ENCODE measurements around the gene ACER3. TPM values are rescaled to one million over a fixed set of nuclear protein-coding genes. Genes with fewer than 3 reads are reported as not detected.

Gene ACER3
- total RNA-seq, 1 experiment from 2014 or later, result 13.7 TPM

DNA sequence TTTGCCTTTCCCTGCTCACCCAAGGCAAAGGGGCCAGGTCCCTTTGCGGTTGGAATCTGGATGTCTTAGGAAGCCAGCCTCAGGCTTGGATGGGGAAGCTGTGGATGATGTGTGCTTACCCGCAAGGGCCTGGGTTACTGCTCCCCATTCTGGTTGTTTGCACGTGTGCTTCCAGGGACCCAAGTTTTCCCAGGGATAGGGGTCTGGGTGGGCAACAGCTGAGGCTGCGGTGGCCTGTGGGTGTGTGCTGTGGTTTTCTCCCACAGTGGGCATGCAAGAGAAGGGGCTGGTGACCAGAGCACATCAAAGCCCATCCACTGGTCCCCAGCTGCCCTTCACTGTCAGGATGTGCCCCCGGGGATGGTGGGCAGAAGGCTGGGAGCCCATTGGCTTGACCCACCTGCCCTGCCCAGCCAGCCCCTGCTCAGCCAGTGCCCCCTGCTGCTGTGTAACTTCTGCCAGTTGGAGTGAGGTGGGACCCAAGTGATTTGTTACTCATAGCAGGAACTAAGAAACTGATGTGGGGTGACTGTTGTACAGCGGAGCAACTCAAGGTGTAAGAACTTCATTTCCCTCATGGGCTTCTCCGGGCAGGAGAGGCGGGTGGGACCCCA lies 209.4 kb downstream of the ACER3 start:
- POLR2A ChIA-PET, result interaction anchor here (0.6 kb wide), 1 partner anchor 23 kb away, joined by 8 read pairs; no protein-coding TSS in a partner anchor
- no peak overlapping the region for H3K27ac Mint-ChIP-seq
- peaks cover 11% of the 10 kb centered on the region for H3K27me3 Mint-ChIP-seq (ENCODE audit: low read depth)
- TF ChIP-seq, protein P1, sequence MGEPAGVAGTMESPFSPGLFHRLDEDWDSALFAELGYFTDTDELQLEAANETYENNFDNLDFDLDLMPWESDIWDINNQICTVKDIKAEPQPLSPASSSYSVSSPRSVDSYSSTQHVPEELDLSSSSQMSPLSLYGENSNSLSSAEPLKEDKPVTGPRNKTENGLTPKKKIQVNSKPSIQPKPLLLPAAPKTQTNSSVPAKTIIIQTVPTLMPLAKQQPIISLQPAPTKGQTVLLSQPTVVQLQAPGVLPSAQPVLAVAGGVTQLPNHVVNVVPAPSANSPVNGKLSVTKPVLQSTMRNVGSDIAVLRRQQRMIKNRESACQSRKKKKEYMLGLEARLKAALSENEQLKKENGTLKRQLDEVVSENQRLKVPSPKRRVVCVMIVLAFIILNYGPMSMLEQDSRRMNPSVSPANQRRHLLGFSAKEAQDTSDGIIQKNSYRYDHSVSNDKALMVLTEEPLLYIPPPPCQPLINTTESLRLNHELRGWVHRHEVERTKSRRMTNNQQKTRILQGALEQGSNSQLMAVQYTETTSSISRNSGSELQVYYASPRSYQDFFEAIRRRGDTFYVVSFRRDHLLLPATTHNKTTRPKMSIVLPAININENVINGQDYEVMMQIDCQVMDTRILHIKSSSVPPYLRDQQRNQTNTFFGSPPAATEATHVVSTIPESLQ (CRISPR knock-in tag; IDR thresholded peaks at IDR 0.05), result no peak
- TF ChIP-seq, protein P2, sequence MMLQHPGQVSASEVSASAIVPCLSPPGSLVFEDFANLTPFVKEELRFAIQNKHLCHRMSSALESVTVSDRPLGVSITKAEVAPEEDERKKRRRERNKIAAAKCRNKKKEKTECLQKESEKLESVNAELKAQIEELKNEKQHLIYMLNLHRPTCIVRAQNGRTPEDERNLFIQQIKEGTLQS (CRISPR knock-in tag; conservative IDR thresholded peaks at IDR 0.05), result no peak
- no peak for TF ChIP-seq FOXP4 (CRISPR knock-in tag; IDR thresholded peaks at IDR 0.05)
- no peak for TF ChIP-seq MAX (CRISPR knock-in tag; IDR thresholded peaks at IDR 0.05)
- TF ChIP-seq ETV6 (CRISPR knock-in tag; IDR thresholded peaks at IDR 0.05), result no peak
- no peak for TF ChIP-seq ZNF317 (CRISPR knock-in tag; IDR thresholded peaks at IDR 0.05; ENCODE audit: borderline replicate concordance, low read depth)
- no peak for TF ChIP-seq JAZF1 (CRISPR knock-in tag; IDR thresholded peaks at IDR 0.05)
- TF ChIP-seq GRHL2 (CRISPR knock-in tag; IDR thresholded peaks at IDR 0.05; ENCODE audit: insufficient replicate concordance, severe bottlenecking), result no peak
- no peak for TF ChIP-seq HMGA2 (CRISPR knock-in tag; IDR thresholded peaks at IDR 0.05)
- TF ChIP-seq ZNF219 (CRISPR knock-in tag; IDR thresholded peaks at IDR 0.05; ENCODE audit: borderline replicate concordance), result no peak
- no peak for TF ChIP-seq ATF1 (CRISPR knock-in tag; IDR thresholded peaks at IDR 0.05)
- TF ChIP-seq ERG (CRISPR knock-in tag; IDR thresholded peaks at IDR 0.05), result no peak
- no peak for TF ChIP-seq ZBTB21 (CRISPR knock-in tag; IDR thresholded peaks at IDR 0.05; ENCODE audit: borderline replicate concordance)
- TF ChIP-seq TCF7 (CRISPR knock-in tag; IDR thresholded peaks at IDR 0.05; ENCODE audit: low read depth), result no peak
- TF ChIP-seq TEAD1 (CRISPR knock-in tag; IDR thresholded peaks at IDR 0.05), result no peak
- H3K4me3 Mint-ChIP-seq, result no peak overlapping the region
- H3K4me1 Mint-ChIP-seq, result peaks cover 22% of the 10 kb centered on the region
- no peaks in the 10 kb centered on the region for H3K36me3 Mint-ChIP-seq
- no peaks in the 10 kb centered on the region for H3K9me3 Mint-ChIP-seq
- CTCF ChIA-PET, result interaction anchor here (1.1 to 1.6 kb wide), 3 partner anchors 21 to 45 kb away, joined by 3 to 6 read pairs (median 3); no protein-coding TSS in a partner anchor
- DNase-seq (ENCODE audit: low spot score) (no peak), ATAC-seq (no peak)

DNA sequence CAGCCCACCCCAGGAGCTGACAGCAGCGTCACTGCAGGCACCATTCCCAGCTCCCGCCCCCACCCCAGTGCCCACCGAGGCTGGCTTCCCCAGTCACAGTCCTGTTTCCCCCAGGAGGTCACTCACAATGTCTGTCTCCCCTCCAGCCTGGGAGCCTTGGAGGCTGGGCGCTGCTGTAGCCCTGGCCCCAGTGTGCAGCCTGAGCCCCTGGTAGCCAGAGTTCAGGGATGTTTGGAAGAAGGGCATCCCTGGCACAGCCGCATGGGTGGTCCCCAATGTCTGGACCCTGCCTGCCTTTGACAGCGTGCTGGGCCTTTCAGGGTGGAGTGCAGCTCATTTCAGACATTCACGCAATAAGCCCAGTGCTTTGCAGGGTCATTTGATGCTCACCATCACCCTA lies 210.4 kb downstream of the ACER3 start:
- Mint-ChIP-seq H3K27me3 (ENCODE audit: low read depth) (peaks cover 3% of the 10 kb centered on the region; the same call in 1 of the 2 replicates), H3K27ac (no peak overlapping the region), H3K4me3 (no peak overlapping the region), H3K36me3 (no peaks in the 10 kb centered on the region), H3K9me3 (no peaks in the 10 kb centered on the region), H3K4me1 (peaks cover 13% of the 10 kb centered on the region)
- no peak for DNase-seq (ENCODE audit: low spot score)
- ChIA-PET POLR2A (no interaction called here), CTCF (interaction anchor here (1.1 to 1.6 kb wide), 3 partner anchors 20 to 44 kb away, joined by 3 to 6 read pairs (median 3); no protein-coding TSS in a partner anchor)
- TF ChIP-seq GABPB1 (CRISPR knock-in tag; IDR thresholded peaks at IDR 0.05) (no peak), NR2C2 (CRISPR knock-in tag; IDR thresholded peaks at IDR 0.05) (no peak), TP53 (CRISPR knock-in tag; IDR thresholded peaks at IDR 0.05) (no peak), FOXJ3 (CRISPR knock-in tag; IDR thresholded peaks at IDR 0.05; ENCODE audit: borderline replicate concordance) (no peak), ARID4B (CRISPR knock-in tag; IDR thresholded peaks at IDR 0.05; ENCODE audit: borderline replicate concordance) (no peak), RORB (CRISPR knock-in tag; IDR thresholded peaks at IDR 0.05) (no peak), GTF2I (CRISPR knock-in tag; conservative IDR thresholded peaks at IDR 0.05) (no peak), ZNF423 (CRISPR knock-in tag; IDR thresholded peaks at IDR 0.05) (no peak), IRF2 (CRISPR knock-in tag; IDR thresholded peaks at IDR 0.05; ENCODE audit: borderline replicate concordance, low read depth) (no peak), ERG (CRISPR knock-in tag; IDR thresholded peaks at IDR 0.05) (no peak), ZNF232 (CRISPR knock-in tag; IDR thresholded peaks at IDR 0.05) (no peak)
- no peak for ATAC-seq

All from WTC11 (cell line).